Esophagus mucosa (tissue), 1 donor: ENCODE data around the gene AJUBA. TPM values are rescaled to one million over a fixed set of nuclear protein-coding genes. Genes with fewer than 3 reads are reported as not detected.
"Not testable (repeated sequence)": the region's sequence is repeated elsewhere in the genome, so short reads cannot be mapped to it uniquely, and the experiment has no call there.

ENCODE experiments used
- ATAC-seq: fragments of 200-7000 bp; cut with Tn5 transposase; one replicate; pipeline ENCODE4 v1.9.1; 2020
- total RNA-seq: library from RNA; stranded (reverse); gene quantifications from one replicate; pipeline ENCODE4 v1.2.4, GENCODE V29; 2023
- donor health status: DM: yes; HTN: yes; CAD: no.

AJUBA gene
- total RNA-seq, result 26.6 TPM

DNA sequence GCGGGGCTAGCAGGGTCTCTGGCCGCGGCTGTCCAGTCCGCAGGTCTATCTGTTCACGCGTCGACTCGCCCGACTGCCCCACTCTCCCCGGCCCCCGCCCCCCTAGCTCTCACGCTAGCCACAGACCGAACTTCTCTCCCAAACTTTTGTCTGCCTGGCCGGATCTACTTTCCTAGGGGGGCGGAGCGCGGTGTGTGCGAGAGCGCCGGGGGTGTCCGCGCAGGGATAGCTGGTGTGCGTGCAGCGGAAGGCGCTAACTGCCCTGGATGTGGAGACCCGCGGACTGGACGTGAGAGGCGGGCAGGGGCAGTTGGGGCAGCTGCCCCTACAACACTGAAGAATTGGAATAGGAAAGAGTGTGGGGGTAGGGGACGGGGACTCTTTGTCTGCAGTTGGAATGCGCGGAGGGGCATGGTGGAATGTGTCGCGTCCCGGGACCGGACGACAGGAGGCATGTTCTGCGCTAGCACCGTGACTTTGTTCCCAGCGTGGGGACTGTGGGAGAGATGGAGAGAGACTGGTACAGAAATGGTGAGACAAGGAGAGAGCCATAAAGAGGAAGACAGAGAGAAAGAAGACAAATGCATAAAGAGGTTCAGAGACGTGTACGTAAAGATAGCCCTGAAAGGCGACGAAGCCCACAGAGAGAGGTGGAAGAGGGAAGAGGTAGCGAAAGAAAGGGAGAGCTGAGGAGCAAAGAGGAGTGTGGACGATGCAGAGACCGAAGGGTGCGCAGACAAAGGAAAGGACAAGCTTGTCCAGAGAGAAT is at the start of gene AJUBA:
AJUBA (minus strand) TSS at position 75 of the 769 bp plus-strand sequence. CDS start 285 bp downstream, outside the sequence.
- ATAC-seq, result peak; percentile 48

GRCh38 chr14:23030936-23031335 is 48.6 kb upstream of the AJUBA start:
- no peak for ATAC-seq

DNA sequence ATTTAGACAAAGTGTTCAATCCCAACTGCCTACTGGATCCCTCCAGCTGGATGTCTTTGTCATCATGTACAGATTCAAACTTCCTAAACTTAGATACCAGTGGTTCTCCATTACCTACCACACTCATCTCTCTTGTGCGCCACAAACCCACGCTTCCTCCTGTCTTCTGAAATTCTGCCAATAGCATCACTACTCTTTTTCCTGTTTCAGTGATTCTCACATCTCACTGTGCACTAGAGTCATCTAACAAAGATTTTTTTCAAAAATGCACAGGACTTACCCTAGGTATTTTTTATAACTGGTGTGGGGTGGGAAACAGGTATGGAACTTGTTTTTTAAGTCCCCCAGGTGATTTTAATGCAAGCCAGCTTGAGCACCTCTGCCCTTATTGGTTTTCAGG is 46.4 kb upstream of the AJUBA start:
- ATAC-seq, result no peak

DNA sequence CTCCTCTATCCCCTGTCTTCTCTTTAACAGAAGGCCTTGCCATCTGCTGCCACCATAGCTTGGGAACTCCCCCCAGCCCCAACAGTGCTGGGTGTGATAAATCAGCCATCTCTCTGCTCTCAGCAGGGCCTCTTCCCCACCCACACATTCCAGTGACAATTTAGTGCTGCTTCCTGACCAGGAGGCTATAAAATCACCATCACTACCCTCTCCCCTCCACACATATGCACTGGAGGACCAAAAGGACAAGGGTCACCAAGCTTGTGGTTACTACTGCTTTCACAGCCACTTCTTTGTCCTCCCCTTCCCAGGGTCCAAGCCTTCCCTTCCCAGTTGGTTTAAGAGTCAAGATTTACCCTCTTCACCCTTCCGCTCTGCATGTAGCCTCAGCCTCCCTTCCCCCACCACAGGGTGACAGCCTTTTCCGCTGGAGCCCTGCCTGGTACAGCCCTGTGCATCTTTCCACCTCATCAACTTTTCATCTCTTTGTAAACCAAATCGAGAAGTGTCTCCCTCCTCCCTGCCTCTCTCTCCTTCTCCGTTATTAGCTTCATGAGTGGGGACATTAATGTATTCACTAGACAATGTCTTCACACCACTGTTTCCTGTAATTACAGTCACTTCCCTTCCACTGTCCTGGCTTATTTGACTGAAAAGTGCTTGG is 42.9 kb upstream of the AJUBA start:
- no peak for ATAC-seq

- no peak for ATAC-seq
Measured at GRCh38 chr14:23024612-23025075, 42.3 kb upstream of the AJUBA start.

DNA sequence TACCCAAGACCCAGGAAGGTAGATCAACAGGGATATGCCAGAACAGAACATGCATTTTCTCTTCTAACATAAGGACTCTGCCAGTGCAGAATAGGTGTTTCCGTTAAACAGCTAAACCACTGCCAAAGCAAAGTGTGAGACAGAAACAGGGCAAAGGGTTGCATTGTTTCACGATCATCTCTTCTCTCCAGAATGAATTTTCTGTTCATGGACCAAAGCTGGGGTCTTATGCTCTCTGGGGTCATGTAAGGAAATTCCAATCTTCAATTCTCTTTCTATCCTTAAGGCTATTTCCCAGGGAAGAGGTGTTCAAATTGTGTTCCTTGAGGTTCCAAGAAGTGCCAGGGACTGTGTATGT is 41.4 kb upstream of the AJUBA start:
- ATAC-seq, result no peak

DNA sequence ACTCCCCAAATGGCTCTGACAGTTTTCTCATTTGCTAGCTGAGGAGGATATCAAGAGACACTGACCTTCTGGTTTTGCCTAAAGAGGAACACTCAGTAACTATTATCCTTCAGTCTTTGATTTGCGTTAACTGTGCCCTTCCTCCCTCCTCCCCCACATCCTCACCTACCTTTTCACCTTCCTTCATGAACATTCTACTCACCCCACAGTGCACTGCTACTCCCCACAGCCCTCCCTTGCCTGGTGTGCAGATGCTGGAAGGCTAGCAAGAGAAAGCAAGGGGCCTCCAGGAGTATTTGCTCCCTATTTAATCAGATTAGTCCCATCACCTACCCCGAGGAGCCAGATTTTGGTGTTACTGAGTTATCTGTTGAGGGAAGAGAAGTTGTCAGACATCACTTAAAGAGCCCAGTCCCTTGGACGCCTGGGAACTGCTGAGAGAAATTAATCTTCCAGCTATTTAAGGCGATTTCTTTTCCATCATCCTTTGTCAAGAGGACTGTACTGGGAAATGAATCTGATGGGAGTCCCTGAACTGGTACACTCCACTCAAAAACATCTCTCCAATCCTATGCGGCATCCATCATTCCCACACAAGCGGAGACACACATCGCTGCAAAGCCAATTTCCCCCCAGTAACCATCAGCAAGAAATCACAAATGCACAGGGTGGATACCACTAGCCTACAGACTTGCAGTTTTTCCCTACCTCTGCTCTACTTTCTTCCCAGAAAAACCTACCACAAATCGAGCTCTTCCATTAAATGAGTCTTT is 40.9 kb upstream of the AJUBA start:
- no peak for ATAC-seq

GRCh38 chr14:23021889-23022442 is 39.6 kb upstream of the AJUBA start:
- ATAC-seq, result no peak

DNA sequence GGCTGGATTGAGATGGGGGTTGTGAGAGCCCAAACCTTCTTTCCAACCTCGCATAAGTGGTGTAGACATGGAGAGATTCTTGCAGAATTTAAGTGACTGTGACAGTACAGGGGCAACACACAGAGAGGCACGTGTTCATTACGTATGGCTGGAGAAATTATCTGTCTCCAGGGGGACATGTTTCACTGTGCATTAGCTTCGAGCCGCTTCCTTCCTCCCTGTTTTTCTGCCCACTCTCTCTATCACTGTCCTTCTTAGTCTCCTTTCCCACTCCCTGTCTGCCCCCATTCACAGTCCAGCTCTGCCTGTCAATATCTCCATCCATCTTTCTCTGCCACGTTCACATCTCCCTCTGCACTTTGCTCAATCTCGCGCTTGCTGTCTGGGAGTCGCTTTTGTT is 39.1 kb upstream of the AJUBA start:
- ATAC-seq, result no peak

GRCh38 chr14:23020143-23021128 is 38.1 kb upstream of the AJUBA start:
- no peak for ATAC-seq

DNA sequence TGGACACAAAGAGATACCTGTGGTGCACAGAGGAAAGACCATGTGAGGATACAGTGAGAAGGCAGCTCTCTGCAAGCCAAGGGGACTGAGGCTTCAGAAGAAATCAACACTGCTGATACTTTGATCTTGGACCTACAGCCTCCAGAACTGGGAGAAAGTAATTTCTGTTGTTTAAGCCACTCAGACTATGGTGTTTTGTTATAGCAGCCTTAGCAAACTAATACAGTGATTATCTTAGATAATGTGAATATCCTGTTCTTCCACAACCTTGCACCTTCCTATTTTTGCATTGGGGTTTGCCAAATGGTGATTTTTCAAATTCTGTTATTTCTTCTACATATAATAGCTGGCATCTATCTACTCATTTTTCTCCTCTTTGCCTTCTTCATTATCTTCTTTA is 35.8 kb upstream of the AJUBA start:
- ATAC-seq, result no peak

GRCh38 chr14:23017091-23017490 is 34.7 kb upstream of the AJUBA start:
- no peak for ATAC-seq

- no peak for ATAC-seq
Measured at GRCh38 chr14:23015618-23016017, 33.3 kb upstream of the AJUBA start.

GRCh38 chr14:23013749-23014054 is 31.4 kb upstream of the AJUBA start:
- ATAC-seq, result not testable (repeated sequence)

GRCh38 chr14:23013054-23013748 is 30.9 kb upstream of the AJUBA start:
- no peak for ATAC-seq

- peak; percentile 58 for ATAC-seq
Measured at GRCh38 chr14:23009939-23010726, 27.8 kb upstream of the AJUBA start, which contains the start of gene C14orf93. Gene C14orf93, minus strand, starts transcription at chr14:23010143. Its CDS starts 11,120 bp downstream, at chr14:22999023.

DNA sequence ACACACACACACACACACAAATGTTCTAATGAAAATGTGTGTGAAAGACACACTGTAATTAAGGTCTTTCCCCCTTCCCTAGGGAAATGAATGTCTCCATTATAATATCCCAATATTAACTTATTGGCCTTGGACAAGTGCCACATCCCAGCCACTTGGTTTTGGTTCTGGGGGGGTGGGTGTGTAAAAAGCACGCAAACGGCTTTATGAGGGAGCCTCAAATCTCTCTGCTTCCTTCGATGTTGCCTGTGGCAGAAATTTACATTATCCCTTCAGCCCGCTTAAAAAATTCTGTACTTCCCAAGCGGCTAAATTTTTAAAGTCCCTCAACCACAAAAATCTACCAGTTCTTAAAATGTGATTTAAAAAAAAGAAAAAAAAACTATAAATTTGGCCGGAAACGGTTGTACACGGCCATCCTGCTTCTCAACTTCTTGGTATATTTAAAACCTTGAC is 27.2 kb upstream of the AJUBA start:
- no peak for ATAC-seq

DNA sequence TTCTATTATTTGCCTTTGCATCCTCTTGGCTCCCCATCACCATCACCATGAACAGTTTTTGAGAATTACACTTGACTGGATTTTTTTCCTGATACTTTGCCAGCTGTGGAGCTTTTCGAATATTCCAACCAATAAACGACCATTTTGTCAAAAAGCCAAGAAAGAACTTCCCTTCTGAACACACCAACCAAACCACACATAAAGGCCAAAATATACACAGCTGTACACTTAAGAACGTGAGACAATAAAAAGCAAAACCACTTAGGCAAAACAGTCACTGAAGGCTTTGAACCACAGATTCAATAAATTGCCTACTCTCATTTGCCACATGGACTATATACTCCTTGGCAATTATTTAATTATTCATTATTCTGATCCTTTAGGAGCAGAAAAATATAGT is 26.5 kb upstream of the AJUBA start:
- ATAC-seq, result no peak

DNA sequence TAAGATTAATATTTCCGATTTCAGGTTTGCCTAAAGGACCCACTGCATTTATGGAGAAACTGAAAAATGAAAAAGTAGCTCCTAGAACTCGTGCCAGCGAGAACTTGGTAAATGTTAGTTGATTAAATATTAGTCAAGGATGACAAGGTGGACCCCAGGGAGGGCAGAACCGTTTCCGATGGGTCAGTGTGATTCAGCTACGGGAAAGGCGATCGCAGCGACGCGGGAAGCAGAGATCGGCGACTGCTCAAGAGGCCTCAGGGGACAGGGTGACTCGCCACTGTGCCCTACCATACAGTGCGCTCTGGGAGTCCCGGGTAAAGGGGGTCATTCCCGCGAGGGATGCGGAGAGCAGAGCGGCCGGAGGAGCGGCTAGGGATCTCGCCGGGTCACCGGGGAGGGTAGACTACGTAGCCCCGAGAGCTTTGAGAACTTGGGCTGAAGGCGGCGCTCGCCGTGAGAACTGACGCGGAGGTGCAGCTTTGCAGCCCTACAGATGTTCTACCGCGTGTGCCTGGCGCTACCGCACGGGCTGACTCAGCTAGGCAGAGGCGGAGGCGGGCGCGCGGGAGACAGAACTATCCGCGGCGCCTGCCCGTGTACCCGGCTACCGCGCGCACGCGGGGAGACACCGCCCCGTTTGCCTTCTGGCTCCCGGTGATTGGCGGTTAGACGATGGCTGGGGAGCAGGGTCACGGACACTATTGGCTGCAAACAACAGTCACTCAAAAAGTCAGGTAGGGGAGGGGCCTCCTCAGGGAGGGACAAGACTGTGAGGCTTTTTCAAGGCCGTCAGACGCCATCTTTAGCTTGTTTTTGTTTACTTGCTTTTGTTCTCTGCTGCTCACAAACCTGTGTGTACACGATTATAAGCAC is 24.4 kb upstream of the AJUBA start:
- ATAC-seq, result peak; percentile 99
